ENCODE data around the gene PREB.

Gene PREB

GRCh38 chr2:27095745-27096651 is 38.4 kb downstream of the PREB start:
- no peak for DNase-seq (ENCODE audit: low read depth)

GRCh38 chr2:27095427-27095744 is 39.0 kb downstream of the PREB start:
- DNase-seq (ENCODE audit: low read depth): no peak

- DNase-seq (ENCODE audit: low read depth): no peak
Measured at GRCh38 chr2:27094353-27094984, 40.0 kb downstream of the PREB start.

- DNase-seq (ENCODE audit: low read depth): no peak
Measured at GRCh38 chr2:27093430-27094352, 40.7 kb downstream of the PREB start.

GRCh38 chr2:27092696-27093429 is 41.6 kb downstream of the PREB start:
- no peak for DNase-seq (ENCODE audit: low read depth)

GRCh38 chr2:27091746-27092695 is 42.4 kb downstream of the PREB start:
- DNase-seq (ENCODE audit: low read depth): no peak

- no peak for DNase-seq (ENCODE audit: low read depth)
Measured at GRCh38 chr2:27089111-27089954, 45.1 kb downstream of the PREB start.

- no peak for DNase-seq (ENCODE audit: low read depth)
Measured at GRCh38 chr2:27088634-27089033, 45.8 kb downstream of the PREB start.

GRCh38 chr2:27087823-27088410 is 46.5 kb downstream of the PREB start:
- no peak for DNase-seq (ENCODE audit: low read depth)

GRCh38 chr2:27086724-27087593 is 47.5 kb downstream of the PREB start, which contains the start of gene KHK:
Gene KHK, plus strand, starts transcription at chr2:27086772. Its CDS starts 488 bp downstream, at chr2:27087260.
- no peak for DNase-seq (ENCODE audit: low read depth)

- peak; percentile 99 for DNase-seq (ENCODE audit: low read depth)
Measured at GRCh38 chr2:27086090-27086723, 48.2 kb downstream of the PREB start.

- peak; percentile 9 for DNase-seq (ENCODE audit: low read depth)
Measured at GRCh38 chr2:27085673-27086089, 48.8 kb downstream of the PREB start.

GRCh38 chr2:27085062-27085672 is 49.3 kb downstream of the PREB start:
- no peak for DNase-seq (ENCODE audit: low read depth)

- no peak for DNase-seq (ENCODE audit: low read depth)
Measured at GRCh38 chr2:27084297-27085061, 50.0 kb downstream of the PREB start.

- DNase-seq (ENCODE audit: low read depth): no peak
Measured at GRCh38 chr2:27083410-27084296, 50.8 kb downstream of the PREB start.
